Liver (tissue), 9 donors: Measurements from ENCODE around the gene PARK7. TPM values are rescaled to one million over a fixed set of nuclear protein-coding genes. Genes with fewer than 3 reads are reported as not detected.

Experiments used
- DNase-seq: peaks from one replicate; pipeline ENCODE4 v3.0.0-alpha.2; 2017; ENCODE audit warnings: low spot score
- H3K27ac ChIP-seq, 2 donors: one replicate each; pipeline ENCODE4 v1.7.0; 2013; ENCODE audit warnings: inconsistent platforms in 2 of 2, low read length in 2 of 2, control low read depth in 1 of 2, low read depth in 1 of 2, mild to moderate bottlenecking in 1 of 2
- H3K27me3 ChIP-seq, 4 donors: one replicate each; pipeline versions ENCODE4 v1.6.1 to v1.7.0; 2013; ENCODE audit warnings: low read length in 3 of 4, inconsistent platforms in 1 of 4, mild to moderate bottlenecking in 1 of 4, moderate library complexity in 1 of 4; ENCODE audit not compliant: control insufficient read depth in 4 of 4, insufficient read depth in 4 of 4
- H3K36me3 ChIP-seq, 4 donors: one replicate each; pipeline versions ENCODE4 v1.6.1 to v1.7.0; 2013; ENCODE audit warnings: low read length in 3 of 4, mild to moderate bottlenecking in 3 of 4, low read depth in 1 of 4, moderate library complexity in 1 of 4; ENCODE audit not compliant: control insufficient read depth in 4 of 4, insufficient read depth in 3 of 4
- H3K4me1 ChIP-seq, 4 donors: one replicate each; pipeline versions ENCODE4 v1.6.1 to v1.7.0; 2013; ENCODE audit warnings: low read length in 3 of 4, mild to moderate bottlenecking in 3 of 4, moderate library complexity in 1 of 4; ENCODE audit not compliant: control insufficient read depth in 4 of 4, insufficient read depth in 4 of 4
- H3K4me3 ChIP-seq, 3 donors: one replicate each; pipeline versions ENCODE4 v1.6.1 to v1.7.0; 2013; ENCODE audit warnings: low read length in 3 of 3, control low read depth in 1 of 3, low read depth in 1 of 3, mild to moderate bottlenecking in 1 of 3
- H3K9ac ChIP-seq, 2 donors: one replicate each; pipeline ENCODE4 v1.7.0; 2013; ENCODE audit warnings: low read length in 2 of 2, mild to moderate bottlenecking in 2 of 2, moderate library complexity in 2 of 2, control low read depth in 1 of 2, low read depth in 1 of 2
- H3K9me3 ChIP-seq, 4 donors: one replicate each; pipeline versions ENCODE4 v1.6.1 to v1.7.0; 2013; ENCODE audit warnings: low read length in 3 of 4; ENCODE audit not compliant: control insufficient read depth in 4 of 4
- EGR1 ChIP-seq, 2 donors: IDR thresholded peaks; 2 replicates each; pipeline ENCODE4 v1.6.1; 2016 to 2018; ENCODE audit warnings: antibody characterized with exemption in 2 of 2, low read depth in 2 of 2
- FOXA1 ChIP-seq: IDR thresholded peaks from 2 replicates; pipeline ENCODE4 v1.6.1; 2016; ENCODE audit warnings: antibody characterized with exemption
- GABPA ChIP-seq, 2 donors: IDR thresholded peaks in 1 of 2; conservative IDR thresholded peaks in 1 of 2; 2 replicates each; pipeline ENCODE4 v1.6.1; 2016; ENCODE audit warnings: antibody characterized with exemption in 2 of 2, mild to moderate bottlenecking in 1 of 2, moderate library complexity in 1 of 2
- HNF4A ChIP-seq, 2 donors: conservative IDR thresholded peaks; 2 replicates each; pipeline ENCODE4 v1.6.1; 2016; ENCODE audit warnings: antibody characterized with exemption in 2 of 2, mild to moderate bottlenecking in 2 of 2
- HNF4G ChIP-seq: IDR thresholded peaks from 2 replicates; pipeline ENCODE4 v1.6.1; 2016; ENCODE audit warnings: antibody characterized with exemption
- REST ChIP-seq: IDR thresholded peaks from 2 replicates; pipeline ENCODE4 v1.6.1; 2016; ENCODE audit warnings: antibody characterized with exemption, mild to moderate bottlenecking
- RXRA ChIP-seq, 2 donors: IDR thresholded peaks; 2 replicates each; pipeline ENCODE4 v1.6.1; 2017 to 2018; ENCODE audit warnings: antibody characterized with exemption in 2 of 2, mild to moderate bottlenecking in 1 of 2
- TAF1 ChIP-seq: conservative IDR thresholded peaks from 2 replicates; pipeline ENCODE4 v1.6.1; 2016; ENCODE audit warnings: antibody characterized with exemption, mild to moderate bottlenecking
- ZBTB33 ChIP-seq: IDR thresholded peaks from 2 replicates; pipeline ENCODE4 v1.6.1; 2016; ENCODE audit warnings: antibody characterized with exemption
- WGBS: extraction: QIAGEN DNeasy Blood & Tissue Kit; methylation state at CpG from one replicate; pipeline ENCODE4 v1.1.7; 2013; 5-methylcytosine and 5-hydroxymethylcytosine counted together
- polyA plus RNA-seq, 2 donors: library from polyadenylated mRNA; stranded (reverse) in 1 of 2; unstranded in 1 of 2; fragments of 200-250 nt in 1 of 2; fragments of >200 nt in 1 of 2; fragmentation: Nextera tagmentation in 1 of 2; extraction: Ambion mirVana in 1 of 2; gene quantifications; one replicate each; pipeline versions ENCODE4 v1.2.1 to v1.2.3, GENCODE V29; 2013 to 2015
- total RNA-seq, 2 donors: library from RNA; depleted of rRNA; stranded (reverse); fragments of >200 nt; gene quantifications; one replicate each; pipeline ENCODE4 v1.2.3, GENCODE V29; 2014
- donor health status: healthy.
- donor health status: healthy.
- donor health status: healthy.
- donor health status: healthy.
- donor health status: healthy.

Gene PARK7
- total and polyA plus RNA-seq, 4 donors = 107 to 297 (median 181) TPM

- Histone ChIP-seq H3K27me3 (no peaks in the 10 kb centered on the region), H3K9me3 (no peaks in the 10 kb centered on the region), H3K9ac (no peak overlapping the region), H3K36me3 (no peaks in the 10 kb centered on the region), H3K27ac (peak overlapping the region in 1 of 2 donors; percentile 11), H3K4me3 (no peak overlapping the region), H3K4me1 (peaks cover 0 to 10% (median 0%) of the 10 kb centered on the region in 4 donors)
- 60% methylated on average over 6 of the region's 6 CpGs for WGBS
- TF ChIP-seq ZBTB33 (no peak), HNF4A (conservative IDR thresholded peaks at IDR 0.05) (no peak), RXRA (IDR thresholded peaks at IDR 0.05) (no peak), GABPA (IDR thresholded peaks at IDR 0.05 in 1 of 2, conservative IDR thresholded peaks at IDR 0.05 in 1 of 2) (no peak), TAF1 (no peak), EGR1 (IDR thresholded peaks at IDR 0.05; ENCODE audit: low read depth in 2 of 2) (no peak), FOXA1 (no peak)
- DNase-seq = no peak
Measured at GRCh38 chr1:8002329-8002910, 40.9 kb downstream of the PARK7 start.

- Histone ChIP-seq H3K27ac (peak overlapping the region in 1 of 2 donors; percentile 45), H3K4me1 (peaks cover 0 to 10% (median 0%) of the 10 kb centered on the region in 4 donors), H3K36me3 (no peaks in the 10 kb centered on the region), H3K4me3 (no peak overlapping the region), H3K9me3 (no peaks in the 10 kb centered on the region), H3K27me3 (no peaks in the 10 kb centered on the region), H3K9ac (no peak overlapping the region)
- WGBS = 76% methylated on average over 4 of the region's 4 CpGs
- TF ChIP-seq REST (no peak), HNF4G (no peak), RXRA (IDR thresholded peaks at IDR 0.05) (peak in 1 of 2 donors; percentile 17)
- DNase-seq = no peak
Measured at GRCh38 chr1:8002921-8003320, 41.4 kb downstream of the PARK7 start.

- no peak overlapping the region for H3K4me3 ChIP-seq
- H3K9ac ChIP-seq = no peak overlapping the region
- TF ChIP-seq ZBTB33 = peak; percentile 13
- TF ChIP-seq EGR1 (IDR thresholded peaks at IDR 0.05; ENCODE audit: low read depth in 2 of 2) = no peak
- H3K27ac ChIP-seq = peak overlapping the region; percentile 72 to 83
- no peak for DNase-seq
- H3K27me3 ChIP-seq = no peaks in the 10 kb centered on the region
- no peaks in the 10 kb centered on the region for H3K36me3 ChIP-seq
- WGBS = 76% methylated on average over 6 of the region's 6 CpGs
- H3K4me1 ChIP-seq = peaks cover 0 to 10% (median 1%) of the 10 kb centered on the region in 4 donors
- no peaks in the 10 kb centered on the region for H3K9me3 ChIP-seq
Measured at GRCh38 chr1:8003438-8004112, 42.1 kb downstream of the PARK7 start.
